GM10266 (cell line): ENCODE results near the gene SEC16B.

ENCODE experiments used
- DNase-seq: peaks from one replicate; pipeline ENCODE4 v3.0.0; 2012; ENCODE audit errors: extremely low spot score
- CTCF ChIP-seq: IDR thresholded peaks from 2 replicates; pipeline ENCODE4 v1.5.1; 2012; ENCODE audit warnings: mild to moderate bottlenecking, low read depth; ENCODE audit not compliant: control insufficient read depth, insufficient read depth; ENCODE audit errors: missing control alignments

SEC16B gene

GRCh38 chr1:177978530-177978929, 8.7 kb upstream of the SEC16B start:
- no peak for TF ChIP-seq CTCF
- no peak for DNase-seq

GRCh38 chr1:177977141-177977540, 7.3 kb upstream of the SEC16B start:
- no peak for DNase-seq
- TF ChIP-seq CTCF, result no peak

GRCh38 chr1:177976596-177976995, 6.7 kb upstream of the SEC16B start:
- no peak for TF ChIP-seq CTCF
- no peak for DNase-seq

GRCh38 chr1:177975588-177976495, 6.0 kb upstream of the SEC16B start:
- no peak for TF ChIP-seq CTCF
- DNase-seq, result no peak

GRCh38 chr1:177973585-177973984, 3.7 kb upstream of the SEC16B start:
- TF ChIP-seq CTCF, result no peak
- DNase-seq, result no peak

- DNase-seq, result no peak
- TF ChIP-seq CTCF, result no peak
Measured at GRCh38 chr1:177969109-177969508, 749 bp downstream of the SEC16B start.

- DNase-seq, result no peak
- no peak for TF ChIP-seq CTCF
Measured at GRCh38 chr1:177966199-177966598, 3.7 kb downstream of the SEC16B start.
